ENCODE data around the gene CKMT1B.

DNA sequence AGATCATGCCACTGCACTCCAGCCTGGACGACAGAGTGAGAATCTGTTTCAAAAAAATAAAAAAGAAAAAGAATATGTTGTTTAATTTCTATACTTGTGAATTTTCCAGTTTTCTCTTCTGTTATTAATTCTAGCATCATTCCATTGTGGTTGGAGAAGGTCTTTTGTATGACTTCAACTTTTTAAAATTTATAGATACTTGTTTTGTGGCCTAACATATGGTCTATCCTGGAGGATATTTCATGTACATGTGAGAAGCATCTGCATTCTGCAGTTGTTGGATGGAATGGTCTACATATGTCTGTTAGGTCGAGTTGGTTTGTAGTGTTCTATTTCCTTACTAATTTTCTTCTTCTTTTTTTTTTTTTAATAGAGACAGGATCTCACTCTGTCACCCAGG is 40.8 kb upstream of the CKMT1B start:
- TF ChIP-seq, protein P1, sequence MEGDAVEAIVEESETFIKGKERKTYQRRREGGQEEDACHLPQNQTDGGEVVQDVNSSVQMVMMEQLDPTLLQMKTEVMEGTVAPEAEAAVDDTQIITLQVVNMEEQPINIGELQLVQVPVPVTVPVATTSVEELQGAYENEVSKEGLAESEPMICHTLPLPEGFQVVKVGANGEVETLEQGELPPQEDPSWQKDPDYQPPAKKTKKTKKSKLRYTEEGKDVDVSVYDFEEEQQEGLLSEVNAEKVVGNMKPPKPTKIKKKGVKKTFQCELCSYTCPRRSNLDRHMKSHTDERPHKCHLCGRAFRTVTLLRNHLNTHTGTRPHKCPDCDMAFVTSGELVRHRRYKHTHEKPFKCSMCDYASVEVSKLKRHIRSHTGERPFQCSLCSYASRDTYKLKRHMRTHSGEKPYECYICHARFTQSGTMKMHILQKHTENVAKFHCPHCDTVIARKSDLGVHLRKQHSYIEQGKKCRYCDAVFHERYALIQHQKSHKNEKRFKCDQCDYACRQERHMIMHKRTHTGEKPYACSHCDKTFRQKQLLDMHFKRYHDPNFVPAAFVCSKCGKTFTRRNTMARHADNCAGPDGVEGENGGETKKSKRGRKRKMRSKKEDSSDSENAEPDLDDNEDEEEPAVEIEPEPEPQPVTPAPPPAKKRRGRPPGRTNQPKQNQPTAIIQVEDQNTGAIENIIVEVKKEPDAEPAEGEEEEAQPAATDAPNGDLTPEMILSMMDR (IDR thresholded peaks at IDR 0.05), result no peak
- no peak for TF ChIP-seq POLR2AphosphoS5 (IDR thresholded peaks at IDR 0.05)
- TF ChIP-seq POLR2A (IDR thresholded peaks at IDR 0.05), result no peak
